NCI-H226 (cell line): ENCODE data around the gene ARID5B.

ENCODE experiments used
- DNase-seq: peaks from one replicate; pipeline ENCODE4 v3.0.0-alpha.2; 2015

Gene ARID5B

GRCh38 chr10:62037166-62037831 is 135.8 kb downstream of the ARID5B start:
- no peak for DNase-seq

- no peak for DNase-seq
Observed at GRCh38 chr10:62037890-62038608, 136.6 kb downstream of the ARID5B start.

GRCh38 chr10:62038609-62039190 is 137.2 kb downstream of the ARID5B start:
- peak; percentile 59 for DNase-seq

GRCh38 chr10:62039954-62040353 is 138.5 kb downstream of the ARID5B start:
- no peak for DNase-seq

- no peak for DNase-seq
Observed at GRCh38 chr10:62040881-62041280, 139.4 kb downstream of the ARID5B start.

GRCh38 chr10:62043421-62044021 is 142.0 kb downstream of the ARID5B start:
- no peak for DNase-seq

- no peak for DNase-seq
Observed at GRCh38 chr10:62044566-62044965, 143.1 kb downstream of the ARID5B start.

- peak; percentile 91 for DNase-seq
Observed at GRCh38 chr10:62045765-62046521, 144.4 kb downstream of the ARID5B start.

- peak; percentile 77 for DNase-seq
Observed at GRCh38 chr10:62046522-62047227, 145.2 kb downstream of the ARID5B start.

- DNase-seq, result peak; percentile 80
Observed at GRCh38 chr10:62047228-62047892, 145.9 kb downstream of the ARID5B start.

GRCh38 chr10:62047960-62048383 is 146.5 kb downstream of the ARID5B start:
- DNase-seq, result peak; percentile 80

- no peak for DNase-seq
Observed at GRCh38 chr10:62048470-62048869, 147.0 kb downstream of the ARID5B start.

- DNase-seq, result peak; percentile 99
Observed at GRCh38 chr10:62048919-62049623, 147.6 kb downstream of the ARID5B start.

- no peak for DNase-seq
Observed at GRCh38 chr10:62049624-62050345, 148.3 kb downstream of the ARID5B start.

GRCh38 chr10:62050346-62050892 is 148.9 kb downstream of the ARID5B start:
- DNase-seq, result no peak

GRCh38 chr10:62050893-62051433 is 149.5 kb downstream of the ARID5B start:
- peak; percentile 88 for DNase-seq

GRCh38 chr10:62052276-62052675 is 150.8 kb downstream of the ARID5B start:
- no peak for DNase-seq

GRCh38 chr10:62053860-62054259 is 152.4 kb downstream of the ARID5B start:
- no peak for DNase-seq

- no peak for DNase-seq
Observed at GRCh38 chr10:62054408-62054807, 152.9 kb downstream of the ARID5B start.

GRCh38 chr10:62054830-62055229 is 153.3 kb downstream of the ARID5B start:
- no peak for DNase-seq
